Ovary (tissue), 9 donors: ENCODE results near the gene SLC2A1. TPM values are rescaled to one million over a fixed set of nuclear protein-coding genes. Genes with fewer than 3 reads are reported as not detected.

ENCODE experiments used
- DNase-seq, 5 donors: peaks; one replicate each; pipeline ENCODE4 v3.0.0-alpha.2; 2019 to 2020
- H3K27ac ChIP-seq, 2 donors: fragments of 200-600 bp; one replicate each; pipeline versions ENCODE4 v1.5.1 to v1.8.0; 2019 to 2022
- H3K27me3 ChIP-seq: fragments of 200-600 bp; one replicate; pipeline ENCODE4 v1.8.0; 2022
- H3K36me3 ChIP-seq: fragments of 200-600 bp; sonication (generic); one replicate; pipeline ENCODE4 v1.5.1; 2019
- H3K4me1 ChIP-seq: one replicate; pipeline ENCODE4 v1.8.1; 2013; ENCODE audit warnings: mild to moderate bottlenecking, moderate library complexity; ENCODE audit not compliant: insufficient read depth
- H3K4me3 ChIP-seq: fragments of 200-600 bp; sonication (generic); one replicate; pipeline ENCODE4 v1.5.1; 2017
- H3K9me3 ChIP-seq, 2 donors: fragments of 200-600 bp in 1 of 2; sonication (generic) in 1 of 2; one replicate each; pipeline versions ENCODE4 v1.5.1 to v1.8.1; 2013 to 2019; ENCODE audit warnings: mild to moderate bottlenecking in 1 of 2, moderate library complexity in 1 of 2
- EP300 ChIP-seq: sonication (generic); formaldehyde crosslinking; IDR thresholded peaks from one replicate; pipeline ENCODE4 v1.6.1; 2017; ENCODE audit warnings: antibody characterized with exemption
- POLR2A ChIP-seq: fragments of 450-650 bp; IDR thresholded peaks from one replicate; pipeline ENCODE4 v1.6.1; 2017; ENCODE audit warnings: antibody characterized with exemption, mild to moderate bottlenecking, moderate library complexity
- WGBS, 3 donors: extraction: QIAGEN DNeasy Blood & Tissue Kit in 1 of 3; methylation state at CpG; one replicate each; pipeline versions ENCODE4 v1.1.5 to v1.1.7; 2013 to 2017; 5-methylcytosine and 5-hydroxymethylcytosine counted together
- intact Hi-C, 4 donors: fragments of 100-400 bp; cut with DNase I; formaldehyde crosslinking; loops; one replicate each; pipeline versions ENCODE4 v1.11.0 to v1.15.1; 2022 to 2023
- polyA plus RNA-seq, 2 donors: library from polyadenylated mRNA; stranded (reverse); fragments of 200-250 nt in 1 of 2; fragments of 350-450 nt in 1 of 2; fragmentation: Illumina TruSeq in 1 of 2; extraction: RNeasy Lipid Tissue Mini Kit (QIAGEN cat#74804) in 1 of 2; gene quantifications; one replicate each; pipeline ENCODE4 v1.2.3, GENCODE V29; 2013 to 2014
- total RNA-seq, 7 donors: library from RNA; depleted of rRNA in 2 of 7; stranded (reverse); fragments of >200 nt in 2 of 7; fragmentation: NEBNext Ultra II Directional in 3 of 7; extraction: Animal tissue kit (Norgen Biotek cat#: 25700) in 3 of 7; gene quantifications; one replicate each; pipeline versions ENCODE4 v1.1.0 to v1.2.4, GENCODE V29; 2016 to 2023
- TF ChIP-seq, protein P1 (sequence below), 3 donors: fragments of 450-650 bp in 2 of 3; fragments of 200-600 bp in 1 of 3; IDR thresholded peaks; one replicate each; pipeline versions ENCODE4 v1.5.1 to v1.8.0; 2016 to 2022; ENCODE audit warnings: antibody characterized with exemption in 3 of 3, mild to moderate bottlenecking in 1 of 3
- donor health status: DM: no; HTN: no; CAD: no; lungs with moderate emphysema.
- donor health status: DM: no; HTN: no; CAD: no.
- donor health status: Bipolar disorder and iron deficiency.
- donor health status: DM: yes; HTN: yes; CAD: no.
- donor health status: DM: no; HTN: no; CAD: no.
- donor health status: DM: yes; HTN: yes; CAD: no.

The SLC2A1 gene
- total and polyA plus RNA-seq, 9 donors, result 10.3 to 65.4 (median 19.2) TPM

DNA sequence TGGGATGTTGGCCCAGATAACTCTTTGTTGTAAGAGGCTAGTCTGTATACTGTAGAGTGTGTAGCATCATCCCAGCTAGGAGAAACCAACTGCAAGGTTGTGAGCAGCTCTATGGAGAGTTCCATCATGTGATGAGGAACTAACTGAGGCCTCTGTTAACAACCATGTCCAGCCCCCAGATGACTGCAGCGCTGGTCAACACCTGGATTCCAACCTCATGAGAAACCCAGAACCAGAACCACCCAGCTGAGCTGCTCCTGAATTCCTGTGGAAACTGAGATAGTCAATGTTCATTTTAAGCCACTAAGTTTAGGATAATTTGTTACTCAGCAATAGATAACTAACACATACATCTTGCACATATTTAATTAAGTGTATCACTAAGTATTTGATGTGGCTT is 41.6 kb upstream of the SLC2A1 start:
- Histone ChIP-seq H3K27me3 (no peaks in the 10 kb centered on the region), H3K4me3 (no peak overlapping the region), H3K27ac (no peak overlapping the region), H3K9me3 (no peaks in the 10 kb centered on the region), H3K4me1 (no peaks in the 10 kb centered on the region), H3K36me3 (no peaks in the 10 kb centered on the region)
- DNase-seq, result no peak
- WGBS, 3 donors, result 83 to 98% (median 90%) methylated on average over 1 of the region's 1 CpG
- intact Hi-C loops, result no loop called here
- TF ChIP-seq POLR2A (no peak), EP300 (no peak)
- TF ChIP-seq, protein P1, sequence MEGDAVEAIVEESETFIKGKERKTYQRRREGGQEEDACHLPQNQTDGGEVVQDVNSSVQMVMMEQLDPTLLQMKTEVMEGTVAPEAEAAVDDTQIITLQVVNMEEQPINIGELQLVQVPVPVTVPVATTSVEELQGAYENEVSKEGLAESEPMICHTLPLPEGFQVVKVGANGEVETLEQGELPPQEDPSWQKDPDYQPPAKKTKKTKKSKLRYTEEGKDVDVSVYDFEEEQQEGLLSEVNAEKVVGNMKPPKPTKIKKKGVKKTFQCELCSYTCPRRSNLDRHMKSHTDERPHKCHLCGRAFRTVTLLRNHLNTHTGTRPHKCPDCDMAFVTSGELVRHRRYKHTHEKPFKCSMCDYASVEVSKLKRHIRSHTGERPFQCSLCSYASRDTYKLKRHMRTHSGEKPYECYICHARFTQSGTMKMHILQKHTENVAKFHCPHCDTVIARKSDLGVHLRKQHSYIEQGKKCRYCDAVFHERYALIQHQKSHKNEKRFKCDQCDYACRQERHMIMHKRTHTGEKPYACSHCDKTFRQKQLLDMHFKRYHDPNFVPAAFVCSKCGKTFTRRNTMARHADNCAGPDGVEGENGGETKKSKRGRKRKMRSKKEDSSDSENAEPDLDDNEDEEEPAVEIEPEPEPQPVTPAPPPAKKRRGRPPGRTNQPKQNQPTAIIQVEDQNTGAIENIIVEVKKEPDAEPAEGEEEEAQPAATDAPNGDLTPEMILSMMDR (IDR thresholded peaks at IDR 0.05), result no peak

DNA sequence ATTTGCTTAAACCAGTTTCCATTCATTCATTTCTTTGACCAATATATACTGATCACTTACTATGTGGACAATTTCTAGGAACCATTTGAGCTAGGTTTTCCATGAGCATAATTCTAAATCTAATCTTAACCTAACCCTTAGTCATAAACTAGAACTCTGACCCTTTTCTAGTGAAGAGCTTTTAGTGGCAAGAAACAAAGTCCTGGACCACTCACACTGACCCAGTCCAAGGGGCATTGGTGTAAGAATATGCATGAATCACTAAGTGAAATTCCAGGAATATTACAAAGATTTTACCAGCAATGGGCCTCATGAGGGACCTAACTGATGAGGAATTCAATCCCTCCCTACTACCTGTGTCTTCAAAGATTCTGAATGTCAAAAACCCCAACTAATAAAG is 40.6 kb upstream of the SLC2A1 start:
- Histone ChIP-seq H3K9me3 (no peaks in the 10 kb centered on the region), H3K4me1 (no peaks in the 10 kb centered on the region), H3K36me3 (no peaks in the 10 kb centered on the region), H3K4me3 (no peak overlapping the region), H3K27ac (no peak overlapping the region), H3K27me3 (no peaks in the 10 kb centered on the region)
- TF ChIP-seq POLR2A (no peak), EP300 (no peak)
- TF ChIP-seq, protein P1 (IDR thresholded peaks at IDR 0.05), result no peak
- DNase-seq, result no peak
- intact Hi-C loops, result no loop called here

DNA sequence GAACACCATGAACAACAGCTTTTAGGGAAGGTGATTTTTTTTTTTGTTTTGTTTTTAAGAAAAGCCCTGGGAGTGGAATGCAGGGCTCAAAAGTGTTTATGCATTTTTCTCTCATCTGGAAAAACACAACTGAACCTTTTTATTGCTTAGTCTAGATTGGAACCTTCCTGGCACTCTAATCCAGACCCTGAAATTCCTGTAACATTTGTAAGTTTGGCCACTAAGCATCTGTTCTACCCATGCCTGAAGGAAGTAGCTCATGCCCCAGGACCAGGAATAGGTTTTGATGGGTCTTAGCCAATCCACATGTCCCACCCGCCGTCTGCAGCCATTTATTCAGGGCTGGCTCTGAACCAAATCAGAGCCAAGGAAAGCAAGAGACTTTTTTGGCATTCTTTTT is 39.7 kb upstream of the SLC2A1 start:
- TF ChIP-seq, protein P1 (IDR thresholded peaks at IDR 0.05), result no peak
- TF ChIP-seq POLR2A (no peak), EP300 (no peak)
- no peak overlapping the region for H3K4me3 ChIP-seq
- H3K27ac ChIP-seq, result no peak overlapping the region
- 8 to 20% (median 9%) methylated on average over 2 of the region's 2 CpGs for WGBS, 3 donors
- no peak for DNase-seq
- no peaks in the 10 kb centered on the region for H3K36me3 ChIP-seq
- no peaks in the 10 kb centered on the region for H3K9me3 ChIP-seq
- intact Hi-C loops, result no loop called here
- no peaks in the 10 kb centered on the region for H3K4me1 ChIP-seq
- H3K27me3 ChIP-seq, result no peaks in the 10 kb centered on the region

DNA sequence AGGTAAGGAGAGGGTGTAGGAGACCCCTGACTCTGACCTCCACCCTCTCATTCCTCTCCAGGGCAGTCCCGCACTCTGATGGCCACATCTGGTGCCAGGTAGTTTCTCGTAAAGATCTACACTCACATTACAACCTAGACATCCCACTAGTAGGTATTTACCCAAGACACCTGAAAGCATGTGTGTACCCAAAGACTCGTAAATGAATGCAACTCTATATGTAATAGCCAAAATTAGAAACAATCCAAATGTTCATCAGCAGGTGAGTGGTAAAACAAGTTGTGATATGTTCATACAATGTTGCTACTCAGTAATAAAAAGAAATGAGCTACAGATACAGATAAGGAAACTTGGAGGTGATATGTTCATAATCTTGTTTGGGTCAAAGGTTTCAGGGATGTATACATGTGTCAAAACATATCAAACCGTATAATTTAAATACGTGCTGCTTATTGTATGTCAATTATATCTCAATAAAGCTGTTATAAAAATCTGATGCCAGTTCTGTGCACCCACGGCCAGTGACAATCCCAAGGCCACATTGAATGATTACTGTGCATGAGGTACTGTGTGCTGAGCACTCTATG is 37.8 kb upstream of the SLC2A1 start:
- no peaks in the 10 kb centered on the region for H3K36me3 ChIP-seq
- WGBS, 3 donors, result 85 to 92% (median 91%) methylated on average over 6 of the region's 6 CpGs
- no peaks in the 10 kb centered on the region for H3K9me3 ChIP-seq
- TF ChIP-seq EP300 (no peak), POLR2A (no peak)
- TF ChIP-seq, protein P1 (IDR thresholded peaks at IDR 0.05), result no peak
- H3K4me3 ChIP-seq, result no peak overlapping the region
- DNase-seq, result no peak
- no peaks in the 10 kb centered on the region for H3K4me1 ChIP-seq
- no peaks in the 10 kb centered on the region for H3K27me3 ChIP-seq
- intact Hi-C loops, result no loop called here
- no peak overlapping the region for H3K27ac ChIP-seq
